ENCODE results near the gene DLGAP1.

DLGAP1 gene

GRCh38 chr18:4231260-4231659 lies 223.8 kb downstream of the DLGAP1 start:
- Histone ChIP-seq H3K36me3 (ENCODE audit: control insufficient read depth, insufficient read depth, low read length) (no peaks in the 10 kb centered on the region), H3K27me3 (replicated peaks; ENCODE audit: control insufficient read depth, insufficient read depth, low read length) (no peaks in the 10 kb centered on the region), H3K4me3 (replicated peaks; ENCODE audit: low read depth, low read length) (no peak overlapping the region)
- TF ChIP-seq CTCF (IDR thresholded peaks at IDR 0.05; ENCODE audit: insufficient read depth, low read length, poor library complexity, severe bottlenecking), result no peak
- no peak for DNase-seq (ENCODE audit: extremely low read depth, insufficient read length)

DNA sequence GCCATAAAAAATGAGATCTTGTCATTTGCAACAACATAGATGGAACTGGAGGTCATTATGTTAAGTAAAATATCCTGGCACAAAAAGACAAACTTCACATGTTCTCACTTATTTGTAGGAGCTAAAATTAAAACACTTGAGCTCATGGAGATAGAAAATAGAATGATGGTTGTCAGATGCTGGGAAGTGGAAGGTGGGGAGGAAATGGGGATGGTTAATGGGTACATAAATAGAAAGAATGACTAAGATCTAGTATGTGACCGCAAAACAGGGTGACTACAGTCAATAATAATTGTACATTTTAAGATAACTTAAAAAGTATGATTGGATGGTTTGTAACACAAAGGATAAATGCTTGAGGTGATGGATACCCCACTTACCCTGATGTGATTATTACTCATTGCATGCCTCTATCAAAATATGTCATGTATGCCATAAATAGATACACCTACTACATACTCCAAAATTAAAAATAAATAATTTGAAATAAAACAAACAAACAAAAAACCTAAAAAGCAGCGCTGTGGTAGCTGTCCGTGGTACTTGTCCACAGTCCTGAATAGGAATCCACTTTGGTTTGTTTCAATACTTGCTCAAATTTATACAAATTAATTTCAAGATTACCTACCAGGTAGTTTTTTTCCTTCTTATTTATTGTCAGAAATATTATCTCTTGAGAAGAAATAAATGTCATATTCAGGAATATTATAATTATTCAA lies 224.5 kb downstream of the DLGAP1 start:
- TF ChIP-seq CTCF (IDR thresholded peaks at IDR 0.05; ENCODE audit: insufficient read depth, low read length, poor library complexity, severe bottlenecking), result no peak
- no peak for DNase-seq (ENCODE audit: extremely low read depth, insufficient read length)
- no peaks in the 10 kb centered on the region for H3K27me3 ChIP-seq (replicated peaks; ENCODE audit: control insufficient read depth, insufficient read depth, low read length)
- H3K36me3 ChIP-seq (ENCODE audit: control insufficient read depth, insufficient read depth, low read length), result no peaks in the 10 kb centered on the region
- no peak overlapping the region for H3K4me3 ChIP-seq (replicated peaks; ENCODE audit: low read depth, low read length)

DNA sequence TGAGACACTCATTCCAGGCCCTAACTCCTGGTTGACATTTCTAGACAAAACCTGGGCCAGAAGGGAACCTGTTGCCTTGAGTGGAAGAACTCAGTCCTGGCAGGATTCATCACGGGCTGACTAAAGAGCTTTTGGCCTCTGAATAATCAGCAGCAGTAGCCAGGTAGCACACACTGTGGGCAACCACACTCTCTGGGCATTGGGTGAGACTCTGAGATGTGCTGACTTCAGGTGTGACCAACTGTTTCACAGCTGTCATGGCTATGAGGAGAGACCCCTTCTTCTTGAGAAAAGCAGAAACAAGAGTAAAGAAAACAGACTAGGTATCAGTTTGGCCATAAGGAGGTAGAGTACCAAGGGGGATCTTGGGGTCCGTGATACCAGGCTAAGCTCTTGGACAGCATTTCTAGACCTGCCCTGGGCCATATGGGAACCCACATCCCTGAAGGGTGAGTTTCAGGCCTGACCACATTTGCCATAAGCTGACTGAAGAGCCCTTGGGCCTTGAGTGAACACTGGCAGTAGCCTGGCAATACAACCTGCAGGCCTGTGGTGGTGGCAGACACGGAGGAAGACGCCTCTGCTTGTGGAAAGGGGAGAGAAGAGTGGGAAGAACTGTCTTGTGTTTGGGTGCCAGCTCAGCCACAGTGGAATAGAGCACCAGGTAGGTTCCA lies 230.9 kb downstream of the DLGAP1 start:
- H3K4me3 ChIP-seq (replicated peaks; ENCODE audit: low read depth, low read length), result no peak overlapping the region
- TF ChIP-seq CTCF (IDR thresholded peaks at IDR 0.05; ENCODE audit: insufficient read depth, low read length, poor library complexity, severe bottlenecking), result no peak
- no peak for DNase-seq (ENCODE audit: extremely low read depth, insufficient read length)
- H3K36me3 ChIP-seq (ENCODE audit: control insufficient read depth, insufficient read depth, low read length), result no peaks in the 10 kb centered on the region
- no peaks in the 10 kb centered on the region for H3K27me3 ChIP-seq (replicated peaks; ENCODE audit: control insufficient read depth, insufficient read depth, low read length)

GRCh38 chr18:4211111-4211837 lies 243.8 kb downstream of the DLGAP1 start:
- Histone ChIP-seq H3K4me3 (replicated peaks; ENCODE audit: low read depth, low read length) (no peak overlapping the region), H3K36me3 (ENCODE audit: control insufficient read depth, insufficient read depth, low read length) (no peaks in the 10 kb centered on the region), H3K27me3 (replicated peaks; ENCODE audit: control insufficient read depth, insufficient read depth, low read length) (no peaks in the 10 kb centered on the region)
- TF ChIP-seq CTCF (IDR thresholded peaks at IDR 0.05; ENCODE audit: insufficient read depth, low read length, poor library complexity, severe bottlenecking), result no peak
- no peak for DNase-seq (ENCODE audit: extremely low read depth, insufficient read length)

GRCh38 chr18:4208366-4208765 lies 246.7 kb downstream of the DLGAP1 start:
- no peak for DNase-seq (ENCODE audit: extremely low read depth, insufficient read length)
- no peaks in the 10 kb centered on the region for H3K36me3 ChIP-seq (ENCODE audit: control insufficient read depth, insufficient read depth, low read length)
- no peak overlapping the region for H3K4me3 ChIP-seq (replicated peaks; ENCODE audit: low read depth, low read length)
- H3K27me3 ChIP-seq (replicated peaks; ENCODE audit: control insufficient read depth, insufficient read depth, low read length), result no peaks in the 10 kb centered on the region
- no peak for TF ChIP-seq CTCF (IDR thresholded peaks at IDR 0.05; ENCODE audit: insufficient read depth, low read length, poor library complexity, severe bottlenecking)

Measured in GM06990 (cell line).